Parathyroid adenoma (tissue), 2 donors: ENCODE data around the gene NUTM2D.
"Not testable (repeated sequence)": the region's sequence is repeated elsewhere in the genome, so short reads cannot be mapped to it uniquely, and the experiment has no call there.

Experiments
- H2AFZ ChIP-seq: fragments of 300-600 bp; sonication (generic); one replicate; pipeline ENCODE4 v1.7.0; 2017; ENCODE audit warnings: antibody characterized with exemption, mild to moderate bottlenecking
- H3K27ac ChIP-seq: fragments of 300-600 bp; sonication (generic); one replicate; pipeline ENCODE4 v1.7.0; 2017
- H3K27me3 ChIP-seq: fragments of 300-600 bp; sonication (generic); one replicate; pipeline ENCODE4 v1.7.0; 2017; ENCODE audit warnings: low read length; ENCODE audit not compliant: control insufficient read depth, insufficient read depth
- H3K36me3 ChIP-seq: fragments of 300-600 bp; sonication (generic); one replicate; pipeline ENCODE4 v1.7.0; 2017; ENCODE audit warnings: low read length; ENCODE audit not compliant: control insufficient read depth, insufficient read depth
- H3K4me1 ChIP-seq: fragments of 300-600 bp; sonication (generic); one replicate; pipeline ENCODE4 v1.7.0; 2017; ENCODE audit warnings: control low read depth
- H3K4me2 ChIP-seq: fragments of 300-600 bp; sonication (generic); one replicate; pipeline ENCODE4 v1.7.0; 2017; ENCODE audit warnings: low read length
- H3K4me3 ChIP-seq: fragments of 300-600 bp; sonication (generic); one replicate; pipeline ENCODE4 v1.7.0; 2017; ENCODE audit warnings: low read depth, low read length
- H3K79me2 ChIP-seq: fragments of 300-600 bp; sonication (generic); one replicate; pipeline ENCODE4 v1.7.0; 2017; ENCODE audit warnings: control low read depth
- H3K9ac ChIP-seq: fragments of 300-600 bp; sonication (generic); one replicate; pipeline ENCODE4 v1.7.0; 2017; ENCODE audit warnings: mild to moderate bottlenecking
- H3K9me3 ChIP-seq: fragments of 300-600 bp; sonication (generic); one replicate; pipeline ENCODE4 v1.7.0; 2017; ENCODE audit warnings: low read length; ENCODE audit not compliant: control insufficient read depth
- donor health status: primary hyperparathyroidism.

The NUTM2D gene

GRCh38 chr10:87369514-87370112 is 12.1 kb downstream of the NUTM2D start:
- not testable (repeated sequence) for H3K9ac ChIP-seq, H3K4me2 ChIP-seq, H3K4me1 ChIP-seq

GRCh38 chr10:87374091-87374490 is 16.5 kb downstream of the NUTM2D start:
- not testable (repeated sequence) for H3K9ac ChIP-seq, H3K4me3 ChIP-seq, H2AFZ ChIP-seq, H3K9me3 ChIP-seq, H3K27me3 ChIP-seq, H3K4me1 ChIP-seq, H3K27ac ChIP-seq, H3K79me2 ChIP-seq, H3K36me3 ChIP-seq, H3K4me2 ChIP-seq

More at GRCh38 chr10:87369514-87370112, 12.1 kb downstream of the NUTM2D start:
- not testable (repeated sequence) for H3K9me3 ChIP-seq, H3K36me3 ChIP-seq, H3K79me2 ChIP-seq, H3K27me3 ChIP-seq, H3K4me3 ChIP-seq, H3K27ac ChIP-seq, H2AFZ ChIP-seq

GRCh38 chr10:87379115-87379514 is 21.6 kb downstream of the NUTM2D start:
- H3K36me3 ChIP-seq, H3K9me3 ChIP-seq, H3K9ac ChIP-seq, H3K4me3 ChIP-seq, H3K79me2 ChIP-seq, H3K27ac ChIP-seq, H3K4me2 ChIP-seq, H2AFZ ChIP-seq, H3K4me1 ChIP-seq, H3K27me3 ChIP-seq: not testable (repeated sequence)

- not testable (repeated sequence) for H3K4me3 ChIP-seq, H2AFZ ChIP-seq, H3K4me2 ChIP-seq, H3K79me2 ChIP-seq, H3K27me3 ChIP-seq, H3K27ac ChIP-seq, H3K9me3 ChIP-seq, H3K4me1 ChIP-seq, H3K9ac ChIP-seq, H3K36me3 ChIP-seq
Measured at GRCh38 chr10:87383149-87383857, 25.8 kb downstream of the NUTM2D start.

- H2AFZ ChIP-seq, H3K27ac ChIP-seq: not testable (repeated sequence)
Measured at GRCh38 chr10:87384283-87384682, 26.7 kb downstream of the NUTM2D start.

GRCh38 chr10:87385762-87386360 is 28.3 kb downstream of the NUTM2D start:
- not testable (repeated sequence) for H2AFZ ChIP-seq, H3K27ac ChIP-seq, H3K27me3 ChIP-seq, H3K4me3 ChIP-seq, H3K9ac ChIP-seq, H3K9me3 ChIP-seq, H3K79me2 ChIP-seq, H3K4me1 ChIP-seq, H3K4me2 ChIP-seq, H3K36me3 ChIP-seq

More at GRCh38 chr10:87384283-87384682, 26.7 kb downstream of the NUTM2D start:
- not testable (repeated sequence) for H3K27me3 ChIP-seq, H3K36me3 ChIP-seq, H3K4me1 ChIP-seq, H3K9me3 ChIP-seq, H3K9ac ChIP-seq, H3K4me2 ChIP-seq, H3K79me2 ChIP-seq, H3K4me3 ChIP-seq

GRCh38 chr10:87391360-87391759 is 33.8 kb downstream of the NUTM2D start:
- H3K9ac ChIP-seq, H3K79me2 ChIP-seq, H3K4me2 ChIP-seq, H3K9me3 ChIP-seq, H3K27me3 ChIP-seq, H3K4me1 ChIP-seq, H3K36me3 ChIP-seq, H3K4me3 ChIP-seq, H3K27ac ChIP-seq: not testable (repeated sequence)
- peak overlapping the region; percentile 31 for H2AFZ ChIP-seq

GRCh38 chr10:87396206-87396605 is 38.7 kb downstream of the NUTM2D start:
- H3K4me2 ChIP-seq, H2AFZ ChIP-seq, H3K79me2 ChIP-seq, H3K27ac ChIP-seq, H3K4me1 ChIP-seq, H3K27me3 ChIP-seq, H3K4me3 ChIP-seq, H3K9me3 ChIP-seq, H3K9ac ChIP-seq, H3K36me3 ChIP-seq: not testable (repeated sequence)

GRCh38 chr10:87398436-87398835 is 40.9 kb downstream of the NUTM2D start:
- not testable (repeated sequence) for H2AFZ ChIP-seq, H3K4me3 ChIP-seq, H3K27me3 ChIP-seq, H3K36me3 ChIP-seq, H3K27ac ChIP-seq, H3K79me2 ChIP-seq, H3K4me2 ChIP-seq, H3K9me3 ChIP-seq, H3K9ac ChIP-seq, H3K4me1 ChIP-seq

- not testable (repeated sequence) for H3K9ac ChIP-seq, H3K79me2 ChIP-seq, H3K4me1 ChIP-seq, H3K27me3 ChIP-seq, H3K36me3 ChIP-seq, H3K27ac ChIP-seq, H3K4me2 ChIP-seq, H2AFZ ChIP-seq, H3K4me3 ChIP-seq, H3K9me3 ChIP-seq
Measured at GRCh38 chr10:87407516-87408467, 50.2 kb downstream of the NUTM2D start.
